Panc1 (cell line): ENCODE measurements around the gene CCDC146. TPM values are rescaled to one million over a fixed set of nuclear protein-coding genes. Genes with fewer than 3 reads are reported as not detected.

ENCODE experiments used
- ATAC-seq: fragments of 200-7000 bp; cut with Tn5 transposase; 2 replicates; pipeline ENCODE4 v1.9.1; 2020; ENCODE audit warnings: mild to moderate bottlenecking, moderate library complexity
- BruUV-seq: library from RNA; stranded (reverse); fragments of 400-500 nt; replicated peaks from 2 replicates; lab custom pipeline; 2021; lab: Mats Ljungman, UMichigan
- CTCF ChIA-PET: fragments of 300-600 bp; sonication (Branson Sonifier 250); formaldehyde crosslinking; loops from one replicate; lab custom pipeline; 2022; ENCODE audit warnings: antibody characterized with exemption; lab: Charles Lee
- POLR2A ChIA-PET: fragments of 300-600 bp; sonication (Branson Sonifier 250); formaldehyde crosslinking; loops from one replicate; lab custom pipeline; 2022; ENCODE audit warnings: antibody characterized with exemption; lab: Charles Lee
- DNase-seq: peaks from one replicate; pipeline ENCODE4 v3.0.0-alpha.2; 2010; ENCODE audit warnings: low read depth, low spot score
- H3K27ac ChIP-seq: 2 replicates; pipeline ENCODE4 v1.5.1; 2011; ENCODE audit warnings: mild to moderate bottlenecking, low read length, inconsistent platforms
- H3K27me3 ChIP-seq: fragments of 200-500 bp; sonication (Bioruptor generic); 2 replicates; pipeline ENCODE4 v1.6.0; 2014; ENCODE audit warnings: low read length, inconsistent platforms; ENCODE audit not compliant: control insufficient read depth, insufficient read depth
- H3K36me3 ChIP-seq: fragments of 200-500 bp; sonication (Bioruptor generic); 2 replicates; pipeline ENCODE4 v1.5.1; 2014; ENCODE audit warnings: inconsistent platforms, mild to moderate bottlenecking, low read length, moderate library complexity; ENCODE audit not compliant: control insufficient read depth, insufficient read depth
- H3K4me1 ChIP-seq: 2 replicates; pipeline ENCODE4 v1.5.1; 2011; ENCODE audit warnings: inconsistent platforms, mild to moderate bottlenecking, low read length, moderate library complexity; ENCODE audit not compliant: control insufficient read depth, insufficient read depth
- H3K4me3 ChIP-seq, 2 experiments: 2 replicates each; pipeline ENCODE4 v1.5.1; 2011 to 2012; ENCODE audit warnings: low read depth in 2 of 2, low read length in 2 of 2, mild to moderate bottlenecking in 2 of 2, inconsistent platforms in 1 of 2, moderate library complexity in 1 of 2
- H3K9me3 ChIP-seq: fragments of 200-500 bp; sonication (Bioruptor generic); 2 replicates; pipeline ENCODE4 v1.5.1; 2014; ENCODE audit warnings: low read depth, mild to moderate bottlenecking, inconsistent platforms, low read length, moderate library complexity; ENCODE audit not compliant: control insufficient read depth, insufficient read depth
- CTCF ChIP-seq: fragments of 450-650 bp; IDR thresholded peaks from 2 replicates; pipeline ENCODE4 v1.5.1; 2017; ENCODE audit warnings: mild to moderate bottlenecking
- POLR2AphosphoS5 ChIP-seq: IDR thresholded peaks from 2 replicates; pipeline ENCODE4 v1.6.1; 2012; ENCODE audit warnings: mild to moderate bottlenecking, low read depth, low read length, moderate library complexity
- REST ChIP-seq, 2 experiments: IDR thresholded peaks; 2 replicates each; pipeline ENCODE4 v1.6.1; 2011 to 2012; ENCODE audit warnings: low read depth in 2 of 2, control low read depth in 1 of 2, low read length in 1 of 2, mild to moderate bottlenecking in 1 of 2, moderate library complexity in 1 of 2; ENCODE audit not compliant: insufficient read depth in 1 of 2
- SIN3A ChIP-seq: IDR thresholded peaks from 2 replicates; pipeline ENCODE4 v1.6.1; 2012; ENCODE audit warnings: low read depth, mild to moderate bottlenecking, low read length, moderate library complexity, borderline replicate concordance; ENCODE audit not compliant: insufficient read depth
- TCF7L2 ChIP-seq: IDR thresholded peaks from 2 replicates; pipeline ENCODE4 v1.6.1; 2011; ENCODE audit warnings: mild to moderate bottlenecking, low read depth, low read length, inconsistent platforms
- in situ Hi-C: cut with HindIII; loops from 2 replicates; pipeline ENCODE4 v1.10.0; 2016; ENCODE audit warnings: low sequenced_read_pairs, low pct_unique_long_range_greater_than_20kb
- intact Hi-C: fragments of 100-400 bp; cut with micrococcal nuclease; formaldehyde crosslinking; loops from one replicate; pipeline ENCODE4 v1.10.0; 2022; ENCODE audit not compliant: unreplicated experiment
- total RNA-seq: library from RNA; stranded (reverse); gene quantifications from one replicate; pipeline ENCODE4 v1.2.1, GENCODE V29; 2021; ENCODE audit not compliant: unreplicated experiment

The CCDC146 gene
- total RNA-seq, 1 experiment from 2014 or later: 1.2 TPM

- Histone ChIP-seq H3K4me3 (no peak overlapping the region), H3K27ac (no peak overlapping the region), H3K27me3 (peaks cover 2% of the 10 kb centered on the region), H3K9me3 (no peaks in the 10 kb centered on the region), H3K36me3 (no peaks in the 10 kb centered on the region), H3K4me1 (no peaks in the 10 kb centered on the region)
- ATAC-seq: no peak
- no peak for DNase-seq
- ChIA-PET POLR2A (no interaction called here), CTCF (no interaction called here)
- in situ Hi-C loops (no loop called here), intact Hi-C loops (no loop called here)
- BruUV-seq: no TSS peak
- TF ChIP-seq SIN3A: no peak
- no peak for TF ChIP-seq POLR2AphosphoS5
- TF ChIP-seq TCF7L2: no peak
- no peak for TF ChIP-seq REST (IDR thresholded peaks at IDR 0.05; ENCODE audit: insufficient read depth in 1 of 2, low read depth in 2 of 2, low read length in 1 of 2)
- TF ChIP-seq CTCF: no peak
Measured at GRCh38 chr7:77335581-77335980, 213.2 kb downstream of the CCDC146 start.

GRCh38 chr7:77337456-77337990 lies 215.1 kb downstream of the CCDC146 start:
- in situ Hi-C loops (no loop called here), intact Hi-C loops (no loop called here)
- peaks cover 2% of the 10 kb centered on the region for H3K27me3 ChIP-seq
- POLR2A ChIA-PET: no interaction called here
- H3K36me3 ChIP-seq: no peaks in the 10 kb centered on the region
- H3K4me3 ChIP-seq: no peak overlapping the region
- H3K9me3 ChIP-seq: no peaks in the 10 kb centered on the region
- no peak overlapping the region for H3K27ac ChIP-seq
- DNase-seq (no peak), ATAC-seq (no peak)
- H3K4me1 ChIP-seq: no peaks in the 10 kb centered on the region
- BruUV-seq: no TSS peak
- CTCF ChIA-PET: no interaction called here
- TF ChIP-seq REST (IDR thresholded peaks at IDR 0.05; ENCODE audit: insufficient read depth in 1 of 2, low read depth in 2 of 2, low read length in 1 of 2): no peak
- TF ChIP-seq CTCF: no peak
- TF ChIP-seq TCF7L2: no peak
- TF ChIP-seq SIN3A: no peak
- TF ChIP-seq POLR2AphosphoS5: no peak
